ENCODE measurements around the gene ZFPL1. TPM values are rescaled to one million over a fixed set of nuclear protein-coding genes. Genes with fewer than 3 reads are reported as not detected.
A peak's percentile ranks its signal among the peaks of the same experiment; 100 is the strongest.

Gene ZFPL1
- total RNA-seq, 4 donors from 2014 or later: 28.3 to 74.4 (median 49.3) TPM

GRCh38 chr11:65134240-65134951 is 50.4 kb downstream of the ZFPL1 start, which contains the start of gene SYVN1:
SYVN1 (minus strand) TSS chr11:65134519; CDS start chr11:65133601, 918 bp downstream.
- TF ChIP-seq POLR2A (IDR thresholded peaks at IDR 0.05): peak; percentile 85 to 92
- TF ChIP-seq CTCF (IDR thresholded peaks at IDR 0.05): peak in 2 of 6 experiments; percentile 16 to 25
- Histone ChIP-seq H3K4me1 (peaks cover 24 to 29% of the 10 kb centered on the region in 2 donors), H3K4me3 (replicated peaks in 1 of 3) (peak within 1 kb of the TSS; percentile 50 to 90 (median 66)), H3K27ac (peak within 1 kb of the TSS; percentile 94 to 98 (median 96)), H3K9me3 (no peaks in the 10 kb centered on the region), H3K27me3 (no peaks in the 10 kb centered on the region), H3K36me3 (peaks cover 31 to 36% of the 10 kb centered on the region in 2 donors)
- DNase-seq: peak; percentile 90 to 92
- intact Hi-C loops (cut with DNase I): loop anchor here (5.0 kb wide), 1 partner anchor 48 kb away; the partner anchor contains the start of gene CAPN1
- WGBS, 2 donors: 0% methylated on average over 9 to 23 of the region's 60 CpGs

- H3K9me3 ChIP-seq: no peaks in the 10 kb centered on the region
- H3K36me3 ChIP-seq: peaks cover 24 to 29% of the 10 kb centered on the region in 2 donors
- DNase-seq: peak; percentile 99
- H3K27ac ChIP-seq: peak overlapping the region; percentile 94 to 98 (median 96)
- TF ChIP-seq POLR2A (IDR thresholded peaks at IDR 0.05) (peak in 1 of 2 donors; percentile 79), CTCF (IDR thresholded peaks at IDR 0.05) (no peak)
- WGBS, 2 donors: 2 to 3% methylated on average over 20 to 24 of the region's 24 CpGs
- H3K27me3 ChIP-seq: no peaks in the 10 kb centered on the region
- H3K4me1 ChIP-seq: peaks cover 24 to 29% of the 10 kb centered on the region in 2 donors
- peak overlapping the region in 2 of 3 donors; percentile 50 to 90 for H3K4me3 ChIP-seq (replicated peaks in 1 of 3)
- intact Hi-C loops (cut with DNase I): loop anchor here (5.0 kb wide), 1 partner anchor 47 kb away; the partner anchor contains the start of gene CAPN1
Measured at GRCh38 chr11:65134952-65135632, 51.1 kb downstream of the ZFPL1 start.

GRCh38 chr11:65135633-65136145 is 51.7 kb downstream of the ZFPL1 start:
- Histone ChIP-seq H3K36me3 (peaks cover 18 to 23% of the 10 kb centered on the region in 2 donors), H3K4me3 (replicated peaks in 1 of 3) (peak overlapping the region in 1 of 3 donors; percentile 90), H3K4me1 (peaks cover 24 to 29% of the 10 kb centered on the region in 2 donors), H3K27me3 (no peaks in the 10 kb centered on the region), H3K9me3 (no peaks in the 10 kb centered on the region), H3K27ac (peak overlapping the region; percentile 72 to 96 (median 94))
- WGBS, 2 donors: 51 to 52% methylated on average over 11 of the region's 11 CpGs
- TF ChIP-seq CTCF (IDR thresholded peaks at IDR 0.05) (no peak), POLR2A (IDR thresholded peaks at IDR 0.05) (no peak)
- DNase-seq: no peak
- intact Hi-C loops (cut with DNase I): no loop called here

GRCh38 chr11:65136515-65137096 is 52.6 kb downstream of the ZFPL1 start:
- TF ChIP-seq POLR2A (IDR thresholded peaks at IDR 0.05): no peak
- no peak for TF ChIP-seq CTCF (IDR thresholded peaks at IDR 0.05)
- H3K36me3 ChIP-seq: peaks cover 9 to 14% of the 10 kb centered on the region in 2 donors
- no peaks in the 10 kb centered on the region for H3K9me3 ChIP-seq
- intact Hi-C loops (cut with DNase I): no loop called here
- DNase-seq: peak; percentile 36 to 42
- H3K4me3 ChIP-seq (replicated peaks in 1 of 3): no peak overlapping the region
- 71 to 78% methylated on average over 15 of the region's 15 CpGs for WGBS, 2 donors
- H3K27me3 ChIP-seq: no peaks in the 10 kb centered on the region
- H3K27ac ChIP-seq: peak overlapping the region; percentile 43 to 96 (median 94)
- peaks cover 24 to 29% of the 10 kb centered on the region in 2 donors for H3K4me1 ChIP-seq

Small RNA genes within 50 kb of the gene (microRNA-seq; reads per million reads assigned to microRNA genes)
- 1.1 reads per million for gene MIR6751

Small RNA genes within 50 kb of the gene (small RNA-seq; reads per million reads assigned to genes)
- gene SNX15: not detected

Other genes starting within 250 kb of the ZFPL1 start
- gene CDC42BPG, start 239.6 kb upstream of the ZFPL1 start, total RNA-seq: 10 to 100 TPM in 2 of 4 donors, 1 to 10 TPM in 2; 7.8 to 13.9 (median 10.2) TPM
- gene EHD1, start 205.6 kb upstream of the ZFPL1 start, total RNA-seq: 10 to 100 TPM; 53.5 to 90.7 (median 67.4) TPM
- gene ATG2A, start 167.0 kb upstream of the ZFPL1 start, total RNA-seq: 10 to 100 TPM; 19.5 to 43.1 (median 36.7) TPM
- 10 to 100 TPM; 14.8 to 30.1 (median 21.7) TPM for gene PPP2R5B, start 159.5 kb upstream of the ZFPL1 start, total RNA-seq
- gene GPHA2, start 148.3 kb upstream of the ZFPL1 start, total RNA-seq: under 1 TPM in 1 of 4 donors, not detected in 3; 0.94 TPM
- gene MAJIN, start 112.1 kb upstream of the ZFPL1 start, total RNA-seq: under 1 TPM in 1 of 4 donors, not detected in 3; 0.27 TPM
- 1 to 10 TPM; 1.2 to 9.1 (median 2.3) TPM for gene BATF2, start 87.3 kb upstream of the ZFPL1 start, total RNA-seq
- 100 to 1,000 TPM in 3 of 4 donors, 10 to 100 TPM in 1; 76.6 to 166 (median 119) TPM for gene ARL2, start 70.1 kb upstream of the ZFPL1 start, total RNA-seq
- gene SNX15, start 56.8 kb upstream of the ZFPL1 start, total RNA-seq: 10 to 100 TPM; 11.6 to 36.4 (median 19.2) TPM
- gene SAC3D1, start 43.0 kb upstream of the ZFPL1 start, total RNA-seq: 10 to 100 TPM in 1 of 4 donors, 1 to 10 TPM in 3; 2.1 to 13.1 (median 6.0) TPM
- gene NAALADL1, start 25.7 kb upstream of the ZFPL1 start, total RNA-seq: 10 to 100 TPM in 1 of 4 donors, 1 to 10 TPM in 3; 5.6 to 21.5 (median 6.8) TPM
- 1 to 10 TPM in 1 of 4 donors, under 1 TPM in 2, not detected in 1; 0.71 to 1.8 (median 0.81) TPM for gene CDCA5, start 182 bp upstream of the ZFPL1 start, total RNA-seq
- 100 to 1,000 TPM; 222 to 608 (median 469) TPM for gene VPS51, start 12.0 kb downstream of the ZFPL1 start, total RNA-seq
- 10 to 100 TPM; 20.0 to 99.4 (median 53.5) TPM for gene TM7SF2, start 27.6 kb downstream of the ZFPL1 start, total RNA-seq
- 10 to 100 TPM; 17.3 to 38.5 (median 25.9) TPM for gene ZNHIT2, start 33.5 kb downstream of the ZFPL1 start, total RNA-seq
- 1,000 to 10,000 TPM in 1 of 4 donors, 100 to 1,000 TPM in 3; 524 to 2,189 (median 600) TPM for gene FAU, start 37.9 kb downstream of the ZFPL1 start, total RNA-seq
- gene MRPL49, start 38.1 kb downstream of the ZFPL1 start, total RNA-seq: 100 to 1,000 TPM in 2 of 4 donors, 10 to 100 TPM in 2; 70.9 to 112 (median 91.6) TPM
- 100 to 1,000 TPM in 1 of 4 donors, 10 to 100 TPM in 3; 28.8 to 103 (median 69.7) TPM for gene SYVN1, start 50.3 kb downstream of the ZFPL1 start, total RNA-seq
- not detected for gene SPDYC, start 86.0 kb downstream of the ZFPL1 start, total RNA-seq
- 100 to 1,000 TPM; 265 to 519 (median 340) TPM for gene CAPN1, start 97.7 kb downstream of the ZFPL1 start, total RNA-seq
- 10 to 100 TPM in 2 of 4 donors, 1 to 10 TPM in 2; 7.6 to 11.3 (median 10.4) TPM for gene POLA2, start 177.7 kb downstream of the ZFPL1 start, total RNA-seq
- 10 to 100 TPM; 20.6 to 35.7 (median 25.2) TPM for gene CDC42EP2, start 230.6 kb downstream of the ZFPL1 start, total RNA-seq
- gene DPF2, start 249.6 kb downstream of the ZFPL1 start, total RNA-seq: 10 to 100 TPM; 45.0 to 52.7 (median 48.0) TPM